H9 (cell line): ENCODE measurements around the gene RND3. TPM values are rescaled to one million over a fixed set of nuclear protein-coding genes. Genes with fewer than 3 reads are reported as not detected.

Experiments used
- DNase-seq: peaks from one replicate; pipeline ENCODE4 v3.0.0-alpha.2; 2017
- H2AFZ ChIP-seq: one replicate; pipeline ENCODE4 v1.6.1; 2013; ENCODE audit warnings: mild to moderate bottlenecking, low read length, control low read depth, moderate library complexity
- H2AK5ac ChIP-seq: 2 replicates; pipeline ENCODE4 v1.6.1; 2013; ENCODE audit warnings: low read length, control low read depth, mixed read lengths; ENCODE audit not compliant: insufficient read length
- H2BK120ac ChIP-seq: one replicate; pipeline ENCODE4 v1.6.1; 2013; ENCODE audit warnings: low read depth, mild to moderate bottlenecking, low read length, control low read depth, inconsistent platforms; ENCODE audit not compliant: poor library complexity, severe bottlenecking
- H2BK12ac ChIP-seq: 2 replicates; pipeline ENCODE4 v1.6.1; 2013; ENCODE audit warnings: low read length, control low read depth, mixed read lengths, low read depth; ENCODE audit not compliant: insufficient read length
- H2BK15ac ChIP-seq: 2 replicates; pipeline ENCODE4 v1.6.1; 2013; ENCODE audit warnings: low read depth, low read length, control low read depth
- H2BK20ac ChIP-seq: one replicate; pipeline ENCODE4 v1.6.1; 2013; ENCODE audit warnings: low read depth, mild to moderate bottlenecking, low read length, control low read depth, inconsistent platforms; ENCODE audit not compliant: poor library complexity, severe bottlenecking
- H2BK5ac ChIP-seq: 2 replicates; pipeline ENCODE4 v1.6.1; 2013; ENCODE audit warnings: low read length, control low read depth, mixed read lengths; ENCODE audit not compliant: insufficient read length
- H3K14ac ChIP-seq: 2 replicates; pipeline ENCODE4 v1.6.1; 2013; ENCODE audit warnings: low read length, control low read depth; ENCODE audit not compliant: insufficient read depth
- H3K18ac ChIP-seq: 2 replicates; pipeline ENCODE4 v1.6.1; 2013; ENCODE audit warnings: low read depth, mild to moderate bottlenecking, mixed read lengths, low read length, control low read depth; ENCODE audit not compliant: insufficient read length
- H3K23ac ChIP-seq: 2 replicates; pipeline ENCODE4 v1.6.1; 2013; ENCODE audit warnings: low read length, control low read depth, mixed read lengths, low read depth; ENCODE audit not compliant: insufficient read length
- H3K23me2 ChIP-seq: 2 replicates; pipeline ENCODE4 v1.6.1; 2013; ENCODE audit warnings: low read depth, mild to moderate bottlenecking, mixed read lengths, low read length, control low read depth; ENCODE audit not compliant: insufficient read length, poor library complexity, severe bottlenecking
- H3K27ac ChIP-seq: 2 replicates; pipeline ENCODE4 v1.5.1; 2013; ENCODE audit warnings: low read length, control low read depth, mixed read lengths, low read depth; ENCODE audit not compliant: insufficient read length
- H3K27me3 ChIP-seq: 2 replicates; pipeline ENCODE4 v1.6.1; 2013; ENCODE audit warnings: low read length, control low read depth, inconsistent platforms; ENCODE audit not compliant: insufficient read depth
- H3K4ac ChIP-seq: 2 replicates; pipeline ENCODE4 v1.6.1; 2013; ENCODE audit warnings: low read depth, mild to moderate bottlenecking, control low read depth, inconsistent platforms, low read length, moderate library complexity
- H3K4me1 ChIP-seq: 2 replicates; pipeline ENCODE4 v1.6.1; 2013; ENCODE audit warnings: low read length, control low read depth, inconsistent platforms; ENCODE audit not compliant: insufficient read depth
- H3K4me2 ChIP-seq: 2 replicates; pipeline ENCODE4 v1.6.1; 2013; ENCODE audit warnings: low read length, control low read depth, mixed read lengths; ENCODE audit not compliant: insufficient read length, insufficient read depth
- H3K56ac ChIP-seq: 2 replicates; pipeline ENCODE4 v1.6.1; 2013; ENCODE audit warnings: low read depth, mild to moderate bottlenecking, mixed read lengths, low read length, control low read depth; ENCODE audit not compliant: insufficient read length
- H3K79me1 ChIP-seq: 2 replicates; pipeline ENCODE4 v1.6.1; 2013; ENCODE audit warnings: low read depth, mild to moderate bottlenecking, moderate library complexity, low read length, control low read depth, inconsistent platforms; ENCODE audit not compliant: insufficient read depth, poor library complexity, severe bottlenecking
- H3K79me2 ChIP-seq: 2 replicates; pipeline ENCODE4 v1.6.1; 2013; ENCODE audit warnings: low read length, control low read depth, inconsistent platforms; ENCODE audit not compliant: insufficient read depth
- H3K9ac ChIP-seq: 2 replicates; pipeline ENCODE4 v1.6.1; 2013; ENCODE audit warnings: low read length, control low read depth, mixed read lengths; ENCODE audit not compliant: insufficient read length; ENCODE audit errors: extremely low read depth
- H3K9me3 ChIP-seq: one replicate; pipeline ENCODE4 v1.6.1; 2013; ENCODE audit warnings: low read depth, low read length, inconsistent platforms; ENCODE audit not compliant: control insufficient read depth
- H3T11ph ChIP-seq: one replicate; pipeline ENCODE4 v1.6.1; 2013; ENCODE audit warnings: mild to moderate bottlenecking, low read length, control low read depth, inconsistent platforms
- H4K20me1 ChIP-seq: one replicate; pipeline ENCODE4 v1.6.1; 2013; ENCODE audit not compliant: control insufficient read depth, insufficient read length, insufficient read depth
- H4K5ac ChIP-seq: 2 replicates; pipeline ENCODE4 v1.6.1; 2013; ENCODE audit warnings: low read depth, mild to moderate bottlenecking, mixed read lengths, low read length, control low read depth; ENCODE audit not compliant: insufficient read length
- H4K8ac ChIP-seq: replicated peaks from 2 replicates; pipeline ENCODE4 v1.6.1; 2013; ENCODE audit warnings: low read length, control low read depth, mixed read lengths, low read depth; ENCODE audit not compliant: insufficient read length
- H4K91ac ChIP-seq: 2 replicates; pipeline ENCODE4 v1.6.1; 2013; ENCODE audit warnings: low read depth, mild to moderate bottlenecking, moderate library complexity, mixed read lengths, low read length, control low read depth; ENCODE audit not compliant: insufficient read length
- H3K27ac Mint-ChIP-seq, 3 experiments: 2 replicates in 2 of 3; 3 replicates in 1 of 3; pipeline ENCODE4 v1.8.0; 2020 to 2021; ENCODE audit warnings: mixed read lengths in 3 of 3, mild to moderate bottlenecking in 1 of 3, moderate library complexity in 1 of 3
- H3K27me3 Mint-ChIP-seq: 2 replicates; pipeline ENCODE4 v1.8.0; 2021; ENCODE audit warnings: low read depth, mild to moderate bottlenecking, moderate library complexity, mixed read lengths
- H3K36me3 Mint-ChIP-seq, 3 experiments: 2 replicates in 2 of 3; 3 replicates in 1 of 3; pipeline ENCODE4 v1.8.0; 2020 to 2021; ENCODE audit warnings: low read depth in 3 of 3, mixed read lengths in 3 of 3; ENCODE audit not compliant: insufficient read depth in 1 of 3
- H3K4me1 Mint-ChIP-seq, 2 experiments: 2 replicates each; pipeline ENCODE4 v1.8.0; 2020; ENCODE audit warnings: mixed read lengths in 2 of 2
- H3K4me3 Mint-ChIP-seq, 2 experiments: 2 replicates in 1 of 2; 3 replicates in 1 of 2; pipeline ENCODE4 v1.8.0; 2020 to 2021; ENCODE audit warnings: mild to moderate bottlenecking in 2 of 2, mixed read lengths in 2 of 2, moderate library complexity in 1 of 2
- H3K9me3 Mint-ChIP-seq, 2 experiments: 2 replicates in 1 of 2; 3 replicates in 1 of 2; pipeline ENCODE4 v1.8.0; 2020; ENCODE audit warnings: mild to moderate bottlenecking in 2 of 2, mixed read lengths in 2 of 2, moderate library complexity in 1 of 2
- CTCF ChIP-seq: fragments of 200-600 bp; sonication (generic); conservative IDR thresholded peaks from 3 replicates; pipeline ENCODE4 v1.8.0; 2021; ENCODE audit warnings: antibody characterized with exemption, mild to moderate bottlenecking
- total RNA-seq: library from RNA; stranded (reverse); gene quantifications from 2 replicates; pipeline ENCODE4 v1.2.1, GENCODE V29; 2021

Gene RND3
- total RNA-seq, 1 experiment from 2014 or later: 62.6 TPM

GRCh38 chr2:150505178-150505577, 17.7 kb upstream of the RND3 start:
- Histone ChIP-seq H2AK5ac (no peak overlapping the region), H3K4ac (no peak overlapping the region), H3K27ac (no peak overlapping the region), H3K14ac (no peak overlapping the region), H3K56ac (no peak overlapping the region), H2AFZ (no peak overlapping the region), H3K23ac (no peak overlapping the region), H3T11ph (no peak overlapping the region), H2BK20ac (no peak overlapping the region), H3K4me2 (no peak overlapping the region), H3K4me1 (no peaks in the 10 kb centered on the region), H4K5ac (no peak overlapping the region), H4K20me1 (no peaks in the 10 kb centered on the region), H3K9ac (no peak overlapping the region), H2BK5ac (no peak overlapping the region), H2BK12ac (no peak overlapping the region), H3K27me3 (no peaks in the 10 kb centered on the region), H3K23me2 (no peaks in the 10 kb centered on the region), H2BK15ac (no peak overlapping the region), H3K18ac (no peak overlapping the region), H4K8ac (no peak overlapping the region), H3K9me3 (no peaks in the 10 kb centered on the region), H2BK120ac (no peak overlapping the region), H3K79me2 (no peaks in the 10 kb centered on the region), H4K91ac (no peak overlapping the region), H3K79me1 (no peaks in the 10 kb centered on the region)
- H3K36me3 Mint-ChIP-seq: no peaks in the 10 kb centered on the region
- no peak overlapping the region for H3K4me3 Mint-ChIP-seq
- DNase-seq: no peak
- H3K27ac Mint-ChIP-seq: no peak overlapping the region
- H3K4me1 Mint-ChIP-seq: peaks cover 3 to 7% of the 10 kb centered on the region in 2 experiments; a peak in 2 of 4 replicates
- no peaks in the 10 kb centered on the region for H3K9me3 Mint-ChIP-seq
- no peaks in the 10 kb centered on the region for H3K27me3 Mint-ChIP-seq
- no peak for TF ChIP-seq CTCF
